Stomach (tissue), 4 donors: ENCODE results near the gene PXMP2.

Experiments
- CTCF ChIP-seq, 7 experiments: fragments of 450-650 bp in 4 of 7; fragments of 200-600 bp in 3 of 7; sonication (generic) in 3 of 7; IDR thresholded peaks; one replicate each; pipeline ENCODE4 v1.5.1; 2016 to 2019; ENCODE audit warnings: antibody characterized with exemption in 7 of 7, control low read depth in 2 of 7, mild to moderate bottlenecking in 1 of 7
- POLR2AphosphoS5 ChIP-seq, 3 donors: sonication (generic); formaldehyde crosslinking; IDR thresholded peaks; one replicate each; pipeline ENCODE4 v1.6.1; 2016; ENCODE audit warnings: antibody characterized with exemption in 3 of 3

- TF ChIP-seq POLR2AphosphoS5 (IDR thresholded peaks at IDR 0.05) (no peak), CTCF (IDR thresholded peaks at IDR 0.05) (no peak)
These were observed 36.4 kb downstream of the PXMP2 start for GRCh38 chr12:132723764-132724140.
